Stimulated activated CD8-positive, alpha-beta memory T cell treated with anti-CD3 and anti-CD28 coated beads, Interleukin-15, amount 100 ng/mL, for 24 hours (primary cell): Measurements from ENCODE around the gene PLPP2.

Experiments used
- DNase-seq: peaks from one replicate; pipeline ENCODE4 v3.0.0-alpha.2; 2020; ENCODE audit warnings: low read depth

Gene PLPP2

GRCh38 chr19:313988-314815 lies 23.0 kb upstream of the PLPP2 start:
- DNase-seq = no peak

- no peak for DNase-seq
Measured at GRCh38 chr19:313169-313987, 22.2 kb upstream of the PLPP2 start.

- DNase-seq = no peak
Measured at GRCh38 chr19:311813-312261, 20.6 kb upstream of the PLPP2 start.

GRCh38 chr19:310781-311496 lies 19.7 kb upstream of the PLPP2 start:
- no peak for DNase-seq

GRCh38 chr19:310141-310651 lies 19.0 kb upstream of the PLPP2 start:
- no peak for DNase-seq

GRCh38 chr19:309206-309565 lies 18.0 kb upstream of the PLPP2 start:
- no peak for DNase-seq

GRCh38 chr19:308471-309205 lies 17.4 kb upstream of the PLPP2 start:
- no peak for DNase-seq

GRCh38 chr19:307793-308420 lies 16.7 kb upstream of the PLPP2 start:
- no peak for DNase-seq

GRCh38 chr19:307111-307531 lies 15.9 kb upstream of the PLPP2 start:
- no peak for DNase-seq

GRCh38 chr19:306151-306900 lies 15.1 kb upstream of the PLPP2 start:
- DNase-seq = no peak

- no peak for DNase-seq
Measured at GRCh38 chr19:305240-306150, 14.3 kb upstream of the PLPP2 start.

- no peak for DNase-seq
Measured at GRCh38 chr19:296476-297225, 5.4 kb upstream of the PLPP2 start.

GRCh38 chr19:295687-296370 lies 4.6 kb upstream of the PLPP2 start:
- DNase-seq = no peak

GRCh38 chr19:294946-295686 lies 3.9 kb upstream of the PLPP2 start:
- DNase-seq = no peak

GRCh38 chr19:294341-294945 lies 3.2 kb upstream of the PLPP2 start:
- no peak for DNase-seq

GRCh38 chr19:293436-294110 lies 2.4 kb upstream of the PLPP2 start:
- DNase-seq = no peak
